HCT116 (cell line): ENCODE data around the gene LASP1.

ENCODE experiments used
- EZH2 ChIP-seq: fragments of 200-600 bp; sonication (generic); IDR thresholded peaks from 2 replicates; pipeline ENCODE4 v1.6.1; 2017; ENCODE audit warnings: antibody characterized with exemption, mixed run types
- EZH2phosphoT487 ChIP-seq: fragments of 200-600 bp; IDR thresholded peaks from 2 replicates; pipeline ENCODE4 v1.6.1; 2018; ENCODE audit warnings: antibody characterized with exemption, borderline replicate concordance
- FOSL1 ChIP-seq: IDR thresholded peaks from 2 replicates; pipeline ENCODE4 v1.6.1; 2012; ENCODE audit warnings: low read depth
- POLR2A ChIP-seq: IDR thresholded peaks from 2 replicates; pipeline ENCODE4 v1.7.0; 2011; ENCODE audit warnings: borderline replicate concordance; ENCODE audit not compliant: insufficient read depth, insufficient read length; ENCODE audit errors: extremely low read depth
- POLR2AphosphoS5 ChIP-seq: IDR thresholded peaks from 2 replicates; pipeline ENCODE4 v1.6.1; 2011; ENCODE audit warnings: mild to moderate bottlenecking, low read depth, low read length, moderate library complexity
- RAD21 ChIP-seq: IDR thresholded peaks from 2 replicates; pipeline ENCODE4 v1.6.1; 2012; ENCODE audit warnings: low read depth, mild to moderate bottlenecking
- SIN3A ChIP-seq: IDR thresholded peaks from 2 replicates; pipeline ENCODE4 v1.6.1; 2012; ENCODE audit warnings: low read depth
- ZNF274 ChIP-seq: fragments of 200-500 bp; sonication (Bioruptor generic); IDR thresholded peaks from 2 replicates; pipeline ENCODE4 v1.6.1; 2014; ENCODE audit warnings: mild to moderate bottlenecking, low read depth, low read length, inconsistent platforms
- TF ChIP-seq, protein P1 (sequence below), 3 experiments: fragments of 200-600 bp in 1 of 3; sonication (generic) in 1 of 3; IDR thresholded peaks in 2 of 3; conservative IDR thresholded peaks in 1 of 3; 2 replicates each; pipeline ENCODE4 v1.5.1; 2012 to 2017; ENCODE audit warnings: low read depth in 2 of 3, low read length in 2 of 3, antibody characterized with exemption in 1 of 3, borderline replicate concordance in 1 of 3, control low read depth in 1 of 3, mild to moderate bottlenecking in 1 of 3, mixed read lengths in 1 of 3, mixed run types in 1 of 3, moderate library complexity in 1 of 3; ENCODE audit not compliant: insufficient read depth in 1 of 3
- TF ChIP-seq, protein P2 (sequence below): IDR thresholded peaks from 2 replicates; pipeline ENCODE4 v1.6.1; 2012; ENCODE audit warnings: low read depth
- TF ChIP-seq, protein P3 (sequence below): IDR thresholded peaks from 2 replicates; pipeline ENCODE4 v1.6.1; 2012

DNA sequence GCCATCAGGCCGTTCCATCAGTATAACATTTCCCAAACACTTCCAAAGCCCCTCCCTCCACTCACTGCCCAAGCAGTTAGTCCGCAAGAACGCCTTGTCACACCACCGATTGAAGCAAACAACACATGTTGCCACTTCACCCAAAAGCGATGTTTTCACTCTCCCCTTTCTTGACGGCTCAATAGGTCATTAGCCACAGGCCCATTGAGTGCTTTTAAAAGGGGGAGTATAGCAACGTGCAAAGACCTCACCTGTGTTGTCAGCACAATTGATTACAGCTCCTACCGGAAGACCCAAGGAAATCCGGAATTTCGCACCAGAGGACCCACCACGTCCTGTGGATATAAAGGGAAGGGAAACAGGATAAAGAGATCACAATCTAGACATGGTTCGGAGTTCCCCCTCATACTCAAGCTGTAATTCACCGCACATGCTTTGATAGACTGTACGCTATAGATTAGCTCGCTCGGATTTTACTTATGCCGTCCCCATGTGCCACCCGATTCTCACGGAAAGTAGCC is 17.0 kb upstream of the LASP1 start:
- TF ChIP-seq POLR2A (no peak), EZH2 (no peak), EZH2phosphoT487 (no peak), SIN3A (no peak; the same call in 1 of the 2 replicates), ZNF274 (no peak), RAD21 (no peak), POLR2AphosphoS5 (0 out of 2 replicates have a peak, but pooled peaks have one; percentile 24), FOSL1 (no peak)
- TF ChIP-seq, protein P1, sequence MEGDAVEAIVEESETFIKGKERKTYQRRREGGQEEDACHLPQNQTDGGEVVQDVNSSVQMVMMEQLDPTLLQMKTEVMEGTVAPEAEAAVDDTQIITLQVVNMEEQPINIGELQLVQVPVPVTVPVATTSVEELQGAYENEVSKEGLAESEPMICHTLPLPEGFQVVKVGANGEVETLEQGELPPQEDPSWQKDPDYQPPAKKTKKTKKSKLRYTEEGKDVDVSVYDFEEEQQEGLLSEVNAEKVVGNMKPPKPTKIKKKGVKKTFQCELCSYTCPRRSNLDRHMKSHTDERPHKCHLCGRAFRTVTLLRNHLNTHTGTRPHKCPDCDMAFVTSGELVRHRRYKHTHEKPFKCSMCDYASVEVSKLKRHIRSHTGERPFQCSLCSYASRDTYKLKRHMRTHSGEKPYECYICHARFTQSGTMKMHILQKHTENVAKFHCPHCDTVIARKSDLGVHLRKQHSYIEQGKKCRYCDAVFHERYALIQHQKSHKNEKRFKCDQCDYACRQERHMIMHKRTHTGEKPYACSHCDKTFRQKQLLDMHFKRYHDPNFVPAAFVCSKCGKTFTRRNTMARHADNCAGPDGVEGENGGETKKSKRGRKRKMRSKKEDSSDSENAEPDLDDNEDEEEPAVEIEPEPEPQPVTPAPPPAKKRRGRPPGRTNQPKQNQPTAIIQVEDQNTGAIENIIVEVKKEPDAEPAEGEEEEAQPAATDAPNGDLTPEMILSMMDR (IDR thresholded peaks at IDR 0.05 in 2 of 3, conservative IDR thresholded peaks at IDR 0.05 in 1 of 3; ENCODE audit: borderline replicate concordance in 1 of 3, insufficient read depth in 1 of 3, low read depth in 2 of 3, low read length in 2 of 3), result no peak
- TF ChIP-seq, protein P2, sequence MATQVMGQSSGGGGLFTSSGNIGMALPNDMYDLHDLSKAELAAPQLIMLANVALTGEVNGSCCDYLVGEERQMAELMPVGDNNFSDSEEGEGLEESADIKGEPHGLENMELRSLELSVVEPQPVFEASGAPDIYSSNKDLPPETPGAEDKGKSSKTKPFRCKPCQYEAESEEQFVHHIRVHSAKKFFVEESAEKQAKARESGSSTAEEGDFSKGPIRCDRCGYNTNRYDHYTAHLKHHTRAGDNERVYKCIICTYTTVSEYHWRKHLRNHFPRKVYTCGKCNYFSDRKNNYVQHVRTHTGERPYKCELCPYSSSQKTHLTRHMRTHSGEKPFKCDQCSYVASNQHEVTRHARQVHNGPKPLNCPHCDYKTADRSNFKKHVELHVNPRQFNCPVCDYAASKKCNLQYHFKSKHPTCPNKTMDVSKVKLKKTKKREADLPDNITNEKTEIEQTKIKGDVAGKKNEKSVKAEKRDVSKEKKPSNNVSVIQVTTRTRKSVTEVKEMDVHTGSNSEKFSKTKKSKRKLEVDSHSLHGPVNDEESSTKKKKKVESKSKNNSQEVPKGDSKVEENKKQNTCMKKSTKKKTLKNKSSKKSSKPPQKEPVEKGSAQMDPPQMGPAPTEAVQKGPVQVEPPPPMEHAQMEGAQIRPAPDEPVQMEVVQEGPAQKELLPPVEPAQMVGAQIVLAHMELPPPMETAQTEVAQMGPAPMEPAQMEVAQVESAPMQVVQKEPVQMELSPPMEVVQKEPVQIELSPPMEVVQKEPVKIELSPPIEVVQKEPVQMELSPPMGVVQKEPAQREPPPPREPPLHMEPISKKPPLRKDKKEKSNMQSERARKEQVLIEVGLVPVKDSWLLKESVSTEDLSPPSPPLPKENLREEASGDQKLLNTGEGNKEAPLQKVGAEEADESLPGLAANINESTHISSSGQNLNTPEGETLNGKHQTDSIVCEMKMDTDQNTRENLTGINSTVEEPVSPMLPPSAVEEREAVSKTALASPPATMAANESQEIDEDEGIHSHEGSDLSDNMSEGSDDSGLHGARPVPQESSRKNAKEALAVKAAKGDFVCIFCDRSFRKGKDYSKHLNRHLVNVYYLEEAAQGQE, result no peak
- TF ChIP-seq, protein P3, sequence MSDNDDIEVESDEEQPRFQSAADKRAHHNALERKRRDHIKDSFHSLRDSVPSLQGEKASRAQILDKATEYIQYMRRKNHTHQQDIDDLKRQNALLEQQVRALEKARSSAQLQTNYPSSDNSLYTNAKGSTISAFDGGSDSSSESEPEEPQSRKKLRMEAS, result no peak
